Activated CD4-positive, alpha-beta T cell treated with anti-CD3 and anti-CD28 coated beads for 24 hours (primary cell): ENCODE results near the gene PHF12.
"Not testable (repeated sequence)": the region's sequence is repeated elsewhere in the genome, so short reads cannot be mapped to it uniquely, and the experiment has no call there.

Experiments
- DNase-seq, 2 donors: peaks; one replicate each; pipeline ENCODE4 v3.0.0-alpha.2; 2020; ENCODE audit warnings: low read depth in 2 of 2

PHF12 gene

DNA sequence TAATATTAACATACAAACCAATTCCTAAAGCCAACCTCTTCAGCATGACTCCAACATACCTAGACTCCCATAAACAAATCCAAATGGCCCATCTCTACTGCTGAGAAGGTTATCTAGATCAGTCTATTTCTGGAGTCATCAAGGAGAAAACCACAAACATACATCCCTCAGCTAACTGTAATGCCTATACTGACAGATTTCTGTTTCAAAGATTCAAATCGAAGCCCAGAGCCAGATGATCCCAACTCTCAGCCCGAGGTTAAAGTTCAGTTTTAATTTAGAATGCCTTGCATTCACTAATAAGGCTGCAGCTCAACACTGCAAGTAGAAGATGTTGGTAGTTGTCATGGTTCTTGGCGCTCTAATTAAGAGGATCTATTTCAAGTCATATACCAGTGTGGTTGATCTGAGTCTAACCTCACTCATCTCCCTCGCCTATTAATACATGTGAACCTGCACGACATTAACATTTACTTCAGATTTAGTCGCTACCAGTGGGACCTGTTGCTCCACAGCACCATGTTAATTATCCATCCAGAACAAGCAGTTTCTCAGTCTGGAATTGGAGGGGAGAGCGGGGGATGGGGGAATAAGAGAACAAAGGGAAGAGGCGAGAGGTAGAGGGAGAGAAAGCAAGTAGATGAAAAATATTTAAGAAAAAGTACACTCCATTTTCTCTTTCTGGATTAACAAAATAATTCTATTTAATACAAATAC lies 15.4 kb downstream of the PHF12 start:
- DNase-seq = no peak

- not testable (repeated sequence) for DNase-seq
These were observed 16.8 kb downstream of the PHF12 start for GRCh38 chr17:28934508-28934907.

- DNase-seq = no peak
These were observed 21.5 kb downstream of the PHF12 start for GRCh38 chr17:28929787-28930186.

DNA sequence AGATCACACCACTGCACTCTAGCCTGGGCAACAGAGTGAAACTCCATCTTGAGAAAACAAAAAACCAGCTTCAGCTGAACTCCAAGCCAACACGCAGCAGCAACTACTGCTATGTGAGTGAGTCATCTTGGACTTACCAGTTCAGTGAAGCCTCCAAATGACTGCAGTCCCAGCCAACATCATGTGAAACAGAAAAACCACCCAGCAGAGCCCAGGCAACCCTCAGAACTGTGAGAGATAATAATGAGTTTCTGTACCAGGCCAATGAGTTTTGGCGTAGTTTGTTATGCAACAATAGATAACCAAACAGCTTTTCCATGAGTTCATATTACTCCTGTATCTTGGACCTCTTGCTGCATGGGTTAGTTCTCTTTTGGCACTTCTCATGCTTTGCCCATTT lies 23.3 kb downstream of the PHF12 start:
- DNase-seq = no peak

GRCh38 chr17:28926786-28927185 lies 24.5 kb downstream of the PHF12 start:
- no peak for DNase-seq

DNA sequence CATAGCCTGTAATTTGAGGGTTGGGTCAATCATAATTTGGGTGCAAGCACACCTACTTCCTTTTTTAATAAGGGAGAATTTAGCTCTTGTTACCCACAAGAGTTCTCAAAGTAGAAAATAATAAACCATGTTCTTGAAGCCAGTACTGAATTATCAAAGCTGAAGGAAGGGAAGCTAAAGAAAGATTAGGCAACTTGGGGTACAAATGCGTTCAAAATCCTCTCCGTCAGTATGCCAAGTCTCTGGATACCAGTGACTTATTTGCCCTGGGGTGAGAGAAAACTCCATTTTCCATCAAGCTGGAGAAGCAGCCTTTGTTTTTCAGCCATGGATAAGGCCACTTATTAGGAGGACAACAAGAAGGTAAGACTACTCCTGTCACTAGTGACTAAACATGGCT lies 25.0 kb downstream of the PHF12 start:
- no peak for DNase-seq

DNA sequence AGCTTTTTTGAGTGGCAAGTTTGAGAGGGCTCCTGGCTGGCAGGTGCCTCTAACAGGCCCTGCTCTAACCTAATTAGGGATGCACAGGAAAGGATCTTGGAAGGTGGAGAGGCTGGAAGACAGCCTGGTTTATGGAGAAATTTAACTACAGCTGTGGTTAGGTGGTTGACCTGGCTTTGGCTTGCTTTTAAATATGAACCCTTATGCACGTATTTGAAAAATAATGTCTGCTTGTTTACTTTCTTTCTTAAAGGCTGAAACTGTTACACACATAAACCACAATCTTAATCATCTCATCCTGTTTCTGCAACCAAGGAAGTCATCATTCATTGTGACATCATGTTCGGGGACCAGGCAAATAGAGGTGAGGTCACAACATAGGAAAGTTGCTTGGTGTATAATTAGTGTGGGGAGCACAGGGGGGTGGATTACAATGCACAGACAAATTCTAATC lies 25.4 kb downstream of the PHF12 start:
- no peak for DNase-seq

- no peak for DNase-seq
These were observed 31.1 kb downstream of the PHF12 start for GRCh38 chr17:28920201-28920600.

- DNase-seq = no peak
These were observed 33.0 kb downstream of the PHF12 start for GRCh38 chr17:28918295-28918694.

DNA sequence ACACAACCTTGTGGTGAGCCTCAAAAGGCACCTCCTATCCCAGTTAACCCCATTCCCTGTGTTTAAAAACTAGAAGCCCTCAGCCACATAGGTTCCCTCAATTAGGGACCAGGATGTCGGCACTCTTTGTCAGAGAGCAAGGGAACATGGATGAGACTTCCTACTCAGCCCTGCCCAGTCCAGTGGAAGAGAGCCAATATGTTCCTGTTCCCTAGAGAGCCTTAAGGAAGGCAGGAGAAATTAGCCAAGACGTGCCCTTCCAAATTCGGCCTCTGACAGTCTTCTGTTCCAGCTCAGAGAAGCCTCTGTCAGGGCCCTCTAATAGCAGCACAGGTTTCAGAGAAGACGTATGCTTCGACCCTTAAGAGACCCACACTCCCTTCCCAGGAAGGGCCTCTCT lies 33.9 kb downstream of the PHF12 start:
- DNase-seq = no peak

GRCh38 chr17:28917029-28917428 lies 34.3 kb downstream of the PHF12 start:
- DNase-seq = no peak

DNA sequence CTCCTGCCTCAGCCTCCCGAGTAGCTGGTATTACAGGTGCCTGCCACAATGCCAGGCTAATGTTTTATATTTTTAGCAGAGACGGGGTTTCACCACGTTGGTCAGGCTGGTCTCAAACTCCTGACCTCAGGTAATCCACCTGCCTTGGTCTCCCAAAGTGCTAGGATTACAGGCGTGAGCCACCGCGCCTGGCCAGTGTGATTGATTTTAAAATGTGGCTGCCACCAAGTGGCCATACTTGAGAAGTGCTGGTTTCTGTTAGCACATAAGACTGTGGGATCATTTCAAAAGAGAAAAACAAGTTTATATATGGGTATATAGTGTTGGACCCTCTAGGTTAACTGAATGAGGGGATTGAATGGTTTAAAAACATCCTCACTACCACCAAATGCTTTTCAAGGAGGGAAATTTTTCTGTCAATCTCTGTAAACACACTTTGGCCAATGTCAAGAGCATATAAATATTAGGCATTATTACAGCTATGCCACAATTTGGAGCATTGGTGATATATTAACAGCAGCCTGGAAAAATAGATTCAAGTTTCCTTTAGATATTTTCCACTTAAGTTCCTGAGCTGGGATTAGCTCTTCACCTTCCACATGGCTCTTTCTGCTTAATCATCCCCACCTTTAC lies 34.9 kb downstream of the PHF12 start:
- DNase-seq = peak in 1 of 2 donors; percentile 19

DNA sequence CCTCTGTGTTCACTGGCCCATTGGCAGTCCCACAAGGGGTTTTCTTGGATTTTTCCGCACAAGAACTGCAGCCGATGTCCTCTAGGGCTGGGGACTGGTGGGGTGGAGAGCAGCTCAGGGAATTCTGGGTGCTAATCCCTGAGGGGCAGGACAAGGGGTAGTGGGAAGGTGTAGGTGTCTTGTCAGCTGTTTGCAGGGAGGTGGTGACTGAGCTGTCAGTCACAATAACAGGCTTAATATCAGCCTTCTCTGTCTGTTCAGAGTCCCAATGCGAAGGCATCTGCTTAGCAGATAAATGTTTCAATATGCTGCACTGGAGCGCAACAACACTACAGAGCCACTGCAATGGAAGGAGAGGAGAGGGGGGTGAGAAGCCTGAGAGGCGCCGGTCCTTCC lies 38.4 kb downstream of the PHF12 start:
- no peak for DNase-seq

GRCh38 chr17:28912281-28912937 lies 38.9 kb downstream of the PHF12 start:
- no peak for DNase-seq

- no peak for DNase-seq
These were observed 39.8 kb downstream of the PHF12 start for GRCh38 chr17:28911411-28912045.

DNA sequence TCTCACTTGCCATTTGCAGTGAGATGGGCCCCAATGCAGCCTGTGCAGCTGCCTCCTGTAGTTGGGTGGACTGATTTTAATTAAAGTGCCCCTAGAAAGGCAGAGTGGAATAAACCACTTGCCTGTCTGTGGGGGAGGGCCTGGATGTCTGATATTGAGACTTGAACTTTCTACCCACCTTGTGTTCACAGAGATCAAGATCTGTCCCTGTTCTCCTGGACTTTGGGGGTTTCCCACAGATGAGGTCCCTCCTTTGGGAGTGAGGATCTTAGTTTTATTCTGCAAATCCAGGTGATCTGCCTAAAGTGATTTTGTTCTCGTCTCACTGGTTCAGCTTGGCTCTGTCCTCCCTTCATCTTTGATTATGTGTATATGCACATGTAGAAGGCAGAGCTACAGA lies 40.8 kb downstream of the PHF12 start:
- DNase-seq = no peak

GRCh38 chr17:28908640-28909167 lies 42.6 kb downstream of the PHF12 start:
- no peak for DNase-seq

DNA sequence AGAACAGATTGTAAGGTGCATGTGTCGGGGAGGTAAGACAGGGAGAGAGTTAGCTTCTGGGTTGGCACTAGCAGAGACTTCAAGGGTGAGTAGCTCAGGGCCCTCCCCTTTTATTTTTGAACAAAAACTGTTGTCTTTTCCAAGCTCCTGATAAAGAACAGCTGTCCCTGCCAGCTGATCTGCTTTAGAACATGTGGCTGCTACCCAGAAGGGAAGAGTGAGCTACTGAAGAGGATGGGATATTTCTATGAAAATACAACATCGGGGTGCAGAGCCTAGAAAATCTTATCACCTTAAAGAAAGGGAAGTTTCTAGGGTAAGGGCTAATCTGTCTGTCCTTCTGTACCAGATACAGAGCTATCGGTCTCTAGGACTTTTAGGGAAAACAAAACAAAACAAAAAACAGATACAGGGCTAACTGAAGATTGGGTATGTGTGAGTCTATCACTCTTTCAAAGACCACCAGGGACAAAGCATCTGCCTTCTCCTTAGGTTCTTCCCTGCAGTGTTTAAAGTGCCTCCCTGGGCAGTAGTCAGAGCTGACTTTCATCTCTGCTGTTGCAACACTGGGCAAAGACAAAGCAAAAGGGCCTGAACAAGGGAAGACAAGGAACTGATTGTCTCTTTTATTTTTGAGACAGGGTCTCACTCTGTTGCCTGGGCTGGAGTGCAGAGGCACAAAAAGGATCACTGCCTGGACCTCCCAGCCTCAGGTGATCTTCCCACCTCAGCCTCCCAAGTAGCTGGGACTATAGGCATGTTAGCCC lies 43.4 kb downstream of the PHF12 start:
- no peak for DNase-seq

- no peak for DNase-seq
These were observed 44.4 kb downstream of the PHF12 start for GRCh38 chr17:28906706-28907438.

GRCh38 chr17:28906276-28906675 lies 45.0 kb downstream of the PHF12 start:
- DNase-seq = no peak

GRCh38 chr17:28904800-28905199 lies 46.5 kb downstream of the PHF12 start:
- no peak for DNase-seq
